ENCODE results near the gene COL9A3. TPM values are rescaled to one million over a fixed set of nuclear protein-coding genes. Genes with fewer than 3 reads are reported as not detected.

Gene COL9A3
- total RNA-seq, 1 experiment from 2014 or later = not detected

- no TSS peak for BruUV-seq (replicated peaks)
- no peak for DNase-seq (ENCODE audit: unreplicated experiment)
- intact Hi-C loops (cut with micrococcal nuclease) = no loop called here
- H3K36me3 Mint-ChIP-seq (ENCODE audit: insufficient read depth, unreplicated experiment) = no peaks in the 10 kb centered on the region
- H3K4me1 Mint-ChIP-seq (ENCODE audit: insufficient read depth, unreplicated experiment) = peaks cover 13% of the 10 kb centered on the region
- TF ChIP-seq CTCF (IDR thresholded peaks at IDR 0.05; ENCODE audit: unreplicated experiment) = no peak
- POLR2A ChIA-PET = interaction anchor here (1.5 to 2.0 kb wide), 2 partner anchors 11 to 76 kb away, joined by 5 to 7 read pairs; no protein-coding TSS in a partner anchor
- no peak overlapping the region for H3K4me3 Mint-ChIP-seq (ENCODE audit: unreplicated experiment)
- no peak overlapping the region for H3K27ac Mint-ChIP-seq (ENCODE audit: low read depth, unreplicated experiment)
- H3K27me3 Mint-ChIP-seq (ENCODE audit: insufficient read depth, unreplicated experiment) = no peaks in the 10 kb centered on the region
- peaks cover 8% of the 10 kb centered on the region for H3K9me3 Mint-ChIP-seq (ENCODE audit: unreplicated experiment)
- CTCF ChIA-PET = interaction anchor here (0.7 to 5.5 kb wide), 2 partner anchors 11 to 170 kb away, joined by 3 to 43 read pairs; no protein-coding TSS in a partner anchor
Measured at GRCh38 chr20:62780204-62780603, 36.6 kb upstream of the COL9A3 start.

GRCh38 chr20:62780696-62781095 lies 36.2 kb upstream of the COL9A3 start:
- ChIA-PET CTCF (interaction anchor here (0.6 to 5.5 kb wide), 2 partner anchors 10 to 1211 kb away, joined by 4 to 43 read pairs; no protein-coding TSS in a partner anchor), POLR2A (interaction anchor here (1.5 to 2.0 kb wide), 2 partner anchors 10 to 77 kb away, joined by 5 to 7 read pairs; no protein-coding TSS in a partner anchor)
- intact Hi-C loops (cut with micrococcal nuclease) = no loop called here
- no peaks in the 10 kb centered on the region for H3K27me3 Mint-ChIP-seq (ENCODE audit: insufficient read depth, unreplicated experiment)
- no TSS peak for BruUV-seq (replicated peaks)
- H3K4me1 Mint-ChIP-seq (ENCODE audit: insufficient read depth, unreplicated experiment) = peaks cover 10% of the 10 kb centered on the region
- H3K9me3 Mint-ChIP-seq (ENCODE audit: unreplicated experiment) = peaks cover 8% of the 10 kb centered on the region
- no peak overlapping the region for H3K4me3 Mint-ChIP-seq (ENCODE audit: unreplicated experiment)
- no peaks in the 10 kb centered on the region for H3K36me3 Mint-ChIP-seq (ENCODE audit: insufficient read depth, unreplicated experiment)
- no peak overlapping the region for H3K27ac Mint-ChIP-seq (ENCODE audit: low read depth, unreplicated experiment)
- DNase-seq (ENCODE audit: unreplicated experiment) = no peak
- no peak for TF ChIP-seq CTCF (IDR thresholded peaks at IDR 0.05; ENCODE audit: unreplicated experiment)

- Mint-ChIP-seq H3K9me3 (ENCODE audit: unreplicated experiment) (peaks cover under 1% of the 10 kb centered on the region), H3K4me1 (ENCODE audit: insufficient read depth, unreplicated experiment) (peaks cover under 1% of the 10 kb centered on the region), H3K36me3 (ENCODE audit: insufficient read depth, unreplicated experiment) (no peaks in the 10 kb centered on the region), H3K4me3 (ENCODE audit: unreplicated experiment) (no peak overlapping the region), H3K27ac (ENCODE audit: low read depth, unreplicated experiment) (no peak overlapping the region), H3K27me3 (ENCODE audit: insufficient read depth, unreplicated experiment) (no peaks in the 10 kb centered on the region)
- intact Hi-C loops (cut with micrococcal nuclease) = no loop called here
- TF ChIP-seq CTCF (IDR thresholded peaks at IDR 0.05; ENCODE audit: unreplicated experiment) = no peak
- no peak for DNase-seq (ENCODE audit: unreplicated experiment)
- ChIA-PET CTCF (interaction anchor here (0.7 to 5.5 kb wide), 3 partner anchors 9 to 78 kb away, joined by 4 to 43 read pairs (median 6); no protein-coding TSS in a partner anchor), POLR2A (interaction anchor here (0.9 to 1.1 kb wide), 2 partner anchors 14 to 79 kb away, joined by 3 to 4 read pairs; partner anchors contain the start of gene MRGBP)
- BruUV-seq (replicated peaks) = no TSS peak
Measured at GRCh38 chr20:62782149-62782892, 34.5 kb upstream of the COL9A3 start.

GRCh38 chr20:62782893-62783278 lies 34.0 kb upstream of the COL9A3 start:
- no peaks in the 10 kb centered on the region for H3K36me3 Mint-ChIP-seq (ENCODE audit: insufficient read depth, unreplicated experiment)
- ChIA-PET CTCF (interaction anchor here (0.7 to 5.5 kb wide), 3 partner anchors 8 to 79 kb away, joined by 4 to 43 read pairs (median 6); no protein-coding TSS in a partner anchor), POLR2A (no interaction called here)
- no peaks in the 10 kb centered on the region for H3K4me1 Mint-ChIP-seq (ENCODE audit: insufficient read depth, unreplicated experiment)
- TF ChIP-seq CTCF (IDR thresholded peaks at IDR 0.05; ENCODE audit: unreplicated experiment) = no peak
- no peaks in the 10 kb centered on the region for H3K27me3 Mint-ChIP-seq (ENCODE audit: insufficient read depth, unreplicated experiment)
- no peak overlapping the region for H3K27ac Mint-ChIP-seq (ENCODE audit: low read depth, unreplicated experiment)
- intact Hi-C loops (cut with micrococcal nuclease) = no loop called here
- H3K9me3 Mint-ChIP-seq (ENCODE audit: unreplicated experiment) = no peaks in the 10 kb centered on the region
- DNase-seq (ENCODE audit: unreplicated experiment) = no peak
- no TSS peak for BruUV-seq (replicated peaks)
- H3K4me3 Mint-ChIP-seq (ENCODE audit: unreplicated experiment) = no peak overlapping the region

Data from MCF 10A (cell line).